Measurements from ENCODE around the gene TMEM30A.

DNA sequence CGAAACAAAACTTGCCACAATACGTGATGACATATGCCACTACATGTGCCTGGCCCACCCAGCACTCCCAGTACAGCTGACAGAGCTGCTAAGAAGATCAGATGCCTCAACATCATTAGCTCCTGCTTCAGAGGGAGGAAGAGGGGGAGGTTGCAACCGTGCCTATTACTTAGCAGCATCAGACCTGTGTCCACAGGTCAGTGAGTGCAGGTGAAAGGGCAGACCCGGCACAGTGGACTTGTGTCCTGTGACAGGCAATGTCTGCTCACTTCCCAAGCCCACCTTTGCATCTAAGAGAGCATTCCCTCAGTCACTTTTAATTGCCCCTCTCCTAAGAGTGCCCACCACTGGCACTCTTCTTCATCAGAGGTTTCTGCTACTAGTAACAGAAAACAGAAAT, 69.3 kb downstream of the TMEM30A start:
- TF ChIP-seq BHLHE40 (IDR thresholded peaks at IDR 0.05; ENCODE audit: borderline replicate concordance), result no peak
- TF ChIP-seq, protein P1, sequence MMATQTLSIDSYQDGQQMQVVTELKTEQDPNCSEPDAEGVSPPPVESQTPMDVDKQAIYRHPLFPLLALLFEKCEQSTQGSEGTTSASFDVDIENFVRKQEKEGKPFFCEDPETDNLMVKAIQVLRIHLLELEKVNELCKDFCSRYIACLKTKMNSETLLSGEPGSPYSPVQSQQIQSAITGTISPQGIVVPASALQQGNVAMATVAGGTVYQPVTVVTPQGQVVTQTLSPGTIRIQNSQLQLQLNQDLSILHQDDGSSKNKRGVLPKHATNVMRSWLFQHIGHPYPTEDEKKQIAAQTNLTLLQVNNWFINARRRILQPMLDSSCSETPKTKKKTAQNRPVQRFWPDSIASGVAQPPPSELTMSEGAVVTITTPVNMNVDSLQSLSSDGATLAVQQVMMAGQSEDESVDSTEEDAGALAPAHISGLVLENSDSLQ (IDR thresholded peaks at IDR 0.05), result no peak
- TF ChIP-seq ELF4 (IDR thresholded peaks at IDR 0.05), result no peak

Data from HEK293T (cell line).